K562 (cell line): ENCODE data around the gene SYNE2. TPM values are rescaled to one million over a fixed set of nuclear protein-coding genes. Genes with fewer than 3 reads are reported as not detected.

Source experiments
- ATAC-seq: fragments of 200-7000 bp; cut with Tn5 transposase; 3 replicates; pipeline ENCODE4 v1.9.1; 2020; ENCODE audit warnings: moderate library complexity
- BruUV-seq: library from RNA; stranded (reverse); fragments of 400-500 nt; replicated peaks from 2 replicates; lab custom pipeline; 2021; lab: Mats Ljungman, UMichigan
- CTCF ChIA-PET: fragments of 300-600 bp; formaldehyde crosslinking; extraction: SDS; loops from one replicate; lab custom pipeline; 2021; ENCODE audit warnings: low intra/inter-chr PET ratio; lab: Yijun Ruan, JAX
- POLR2A ChIA-PET: fragments of 300-600, 350-650 bp; sonication (Branson Sonifier 250); formaldehyde crosslinking; extraction: SDS; loops from one replicate; lab custom pipeline; 2021; ENCODE audit warnings: antibody characterized with exemption, inconsistent platforms; lab: Yijun Ruan, JAX
- DNase-seq, 4 experiments: peaks; one replicate each; pipeline versions ENCODE4 v3.0.0 to v3.0.0-alpha.2; 2011 to 2018; ENCODE audit warnings: low spot score in 3 of 4, mixed read lengths in 3 of 4; ENCODE audit errors: extremely low read depth in 1 of 4
- FAIRE-seq: peaks from 2 replicates; lab custom pipeline; 2011; peaks lifted over from hg19 to GRCh38; lab: Jason Lieb, UNC
- H2AFZ ChIP-seq: 2 replicates; pipeline ENCODE4 v1.6.0; 2011; ENCODE audit warnings: low read depth, low read length, control low read depth, inconsistent platforms
- H3K27ac ChIP-seq: fragments of 200-600 bp; 3 replicates; pipeline ENCODE4 v1.8.0; 2011; ENCODE audit warnings: low read depth, mild to moderate bottlenecking, control low read depth, inconsistent platforms, low read length, moderate library complexity, mixed read lengths; ENCODE audit errors: extremely low read depth
- H3K27me3 ChIP-seq, 2 experiments: fragments of 300-600 bp in 1 of 2; 2 replicates in 1 of 2; 3 replicates in 1 of 2; pipeline versions ENCODE4 v1.6.0 to v1.8.0; 2011; ENCODE audit warnings: inconsistent platforms in 2 of 2, low read length in 2 of 2, mild to moderate bottlenecking in 1 of 2, mixed read lengths in 1 of 2, moderate library complexity in 1 of 2; ENCODE audit not compliant: control insufficient read depth in 2 of 2, insufficient read depth in 2 of 2
- H3K36me3 ChIP-seq: fragments of 300-600 bp; 3 replicates; pipeline ENCODE4 v1.8.0; 2011; ENCODE audit warnings: mild to moderate bottlenecking, low read length, inconsistent platforms; ENCODE audit not compliant: control insufficient read depth, insufficient read depth
- H3K4me1 ChIP-seq, 2 experiments: fragments of 200-600 bp in 1 of 2; replicated peaks in 1 of 2; 2 replicates in 1 of 2; 3 replicates in 1 of 2; pipeline versions ENCODE4 v1.5.1 to v1.8.0; 2011; ENCODE audit warnings: inconsistent platforms in 2 of 2, low read length in 2 of 2, mild to moderate bottlenecking in 1 of 2, mixed read lengths in 1 of 2, moderate library complexity in 1 of 2; ENCODE audit not compliant: control insufficient read depth in 2 of 2, insufficient read depth in 2 of 2
- H3K4me2 ChIP-seq: 2 replicates; pipeline ENCODE4 v1.6.1; 2011; ENCODE audit warnings: low read length, control low read depth, inconsistent platforms, mixed read lengths; ENCODE audit not compliant: insufficient read depth
- H3K4me3 ChIP-seq: fragments of 200-600 bp; sonication (generic), shearing (Covaris generic); 2 replicates; pipeline ENCODE4 v1.5.1; 2016; ENCODE audit warnings: control low read depth, inconsistent platforms
- H3K79me2 ChIP-seq: fragments of 200-600 bp; 3 replicates; pipeline ENCODE4 v1.8.0; 2011; ENCODE audit warnings: low read length, inconsistent platforms; ENCODE audit not compliant: control insufficient read depth, insufficient read depth
- H3K9ac ChIP-seq, 2 experiments: 2 replicates each; pipeline versions ENCODE4 v1.6.0 to v1.6.1; 2011; ENCODE audit warnings: low read depth in 2 of 2, low read length in 2 of 2, control low read depth in 1 of 2, inconsistent platforms in 1 of 2, mild to moderate bottlenecking in 1 of 2, mixed read lengths in 1 of 2; ENCODE audit not compliant: insufficient read depth in 1 of 2
- H3K9me1 ChIP-seq: one replicate; pipeline ENCODE4 v1.6.0; 2011; ENCODE audit warnings: inconsistent platforms, mild to moderate bottlenecking, low read length, moderate library complexity; ENCODE audit not compliant: control insufficient read depth, insufficient read depth
- H3K9me3 ChIP-seq: replicated peaks from 2 replicates; pipeline ENCODE4 v1.5.1; 2011; ENCODE audit warnings: low read depth, low read length, inconsistent platforms; ENCODE audit not compliant: control insufficient read depth, insufficient read depth
- H4K20me1 ChIP-seq: replicated peaks from 2 replicates; pipeline ENCODE4 v1.6.1; 2011; ENCODE audit warnings: low read length, inconsistent platforms, mixed read lengths; ENCODE audit not compliant: control insufficient read depth, insufficient read depth
- CCAR2 ChIP-seq: fragments of 200-400 bp; formaldehyde crosslinking; IDR thresholded peaks from 2 replicates; pipeline ENCODE4 v1.6.1; 2017; ENCODE audit warnings: mild to moderate bottlenecking, low read depth, low read length
- DDX20 ChIP-seq: fragments of 450-650 bp; IDR thresholded peaks from 2 replicates; pipeline ENCODE4 v1.6.1; 2016; ENCODE audit warnings: missing genetic modification characterization, low read depth, mild to moderate bottlenecking, missing compliant biosample characterization, moderate library complexity
- E2F4 ChIP-seq: sonication (generic); formaldehyde crosslinking; IDR thresholded peaks from 2 replicates; pipeline ENCODE4 v1.8.0; 2022; ENCODE audit warnings: mild to moderate bottlenecking, low read depth, missing genetic modification reagents
- HDAC6 ChIP-seq: IDR thresholded peaks from 2 replicates; pipeline ENCODE4 v1.6.1; 2012; ENCODE audit warnings: low read depth, mild to moderate bottlenecking, control low read depth, inconsistent platforms, low read length, moderate library complexity
- HINFP ChIP-seq: fragments of 450-650 bp; conservative IDR thresholded peaks from 2 replicates; pipeline ENCODE4 v1.6.1; 2016; ENCODE audit warnings: missing genetic modification characterization, low read depth, mild to moderate bottlenecking, control low read depth, missing compliant biosample characterization
- IRF2 ChIP-seq: sonication (generic); formaldehyde crosslinking; IDR thresholded peaks from 2 replicates; pipeline ENCODE4 v1.8.1; 2022; ENCODE audit warnings: mild to moderate bottlenecking, missing genetic modification reagents
- KAT8 ChIP-seq: fragments of 450-650 bp; IDR thresholded peaks from 2 replicates; pipeline ENCODE4 v1.6.1; 2016; ENCODE audit warnings: low read depth, mild to moderate bottlenecking
- NR2C2 ChIP-seq, 2 experiments: fragments of 200-800 bp in 1 of 2; sonication (Bioruptor generic) in 1 of 2; sonication (generic) in 1 of 2; formaldehyde crosslinking in 1 of 2; IDR thresholded peaks; 2 replicates each; pipeline versions ENCODE4 v1.6.1 to v1.8.0; 2016 to 2022; ENCODE audit warnings: mild to moderate bottlenecking in 1 of 2, missing compliant biosample characterization in 1 of 2, missing genetic modification characterization in 1 of 2, missing genetic modification reagents in 1 of 2
- SMC3 ChIP-seq: conservative IDR thresholded peaks from 2 replicates; pipeline ENCODE4 v1.6.1; 2011; ENCODE audit warnings: low read depth, low read length, improper control_type of control experiment; ENCODE audit not compliant: insufficient read depth
- TAF15 ChIP-seq: fragments of 200-400 bp; formaldehyde crosslinking; IDR thresholded peaks from 2 replicates; pipeline ENCODE4 v1.6.1; 2017; ENCODE audit warnings: mild to moderate bottlenecking, low read depth, low read length, moderate library complexity
- THAP12 ChIP-seq: fragments of 250-450 bp; sonication (Bioruptor Pico); IDR thresholded peaks from 2 replicates; pipeline ENCODE4 v1.9.0; 2021; ENCODE audit warnings: mild to moderate bottlenecking, inconsistent platforms
- WGBS: fragments of 100-300 bp; shearing (Covaris generic); methylation state at CpG from one replicate; pipeline ENCODE4 v1.1.6; 2016; ENCODE audit warnings: low coverage, mixed read lengths; ENCODE audit not compliant: insufficient coverage; ENCODE audit errors: missing lambda C conversion rate; 5-methylcytosine and 5-hydroxymethylcytosine counted together
- in situ Hi-C: fragments of 300-500 bp; cut with MboI; formaldehyde crosslinking; loops from 4 replicates; pipeline ENCODE4 v1.15.0; 2018; ENCODE audit warnings: inconsistent platforms, mixed read lengths
- intact Hi-C: fragments of 100-400 bp; cut with micrococcal nuclease; formaldehyde crosslinking; loops from 2 replicates; pipeline ENCODE4 v1.14.2; 2022
- polyA plus RNA-seq, 8 experiments: library from polyadenylated mRNA; depleted of rRNA in 4 of 8; stranded (reverse) in 5 of 8; unstranded in 3 of 8; fragments of >200 nt; fragmentation: Nextera tagmentation in 2 of 8; fragmentation: Illumina TruSeq in 1 of 8; extraction: Ambion mirVana in 2 of 8; extraction: Trizol in 1 of 8; gene quantifications; 2 replicates each; pipeline versions ENCODE4 v1.2.1 to v1.2.3, GENCODE V29; 2011 to 2014; ENCODE audit warnings: inconsistent platforms in 1 of 8, missing spikeins in 1 of 8
- total RNA-seq, 7 experiments: library from RNA; depleted of rRNA in 6 of 7; stranded (reverse); fragments of >200 nt in 6 of 7; fragmentation: Illumina TruSeq in 2 of 7; extraction: Trizol in 2 of 7; gene quantifications; 2 replicates each; pipeline versions ENCODE4 v1.2.1 to v1.2.3, GENCODE V29; 2011 to 2021; ENCODE audit warnings: low replicate concordance in 1 of 7

Gene SYNE2
- total and polyA plus RNA-seq, 9 of the 15 experiments (the other 6 are each of a cell fraction or from before 2014, with no cell fraction given): 0.06 to 0.53 (median 0.11) TPM

- Histone ChIP-seq H3K9me3 (no peaks in the 10 kb centered on the region), H3K4me3 (no peak overlapping the region), H3K4me2 (no peak overlapping the region), H3K27ac (no peak overlapping the region), H3K9ac (no peak overlapping the region), H3K79me2 (no peaks in the 10 kb centered on the region), H2AFZ (no peak overlapping the region), H3K9me1 (no peaks in the 10 kb centered on the region), H3K27me3 (no peaks in the 10 kb centered on the region), H4K20me1 (no peaks in the 10 kb centered on the region), H3K4me1 (no peaks in the 10 kb centered on the region), H3K36me3 (no peaks in the 10 kb centered on the region)
- BruUV-seq: no TSS peak
- intact Hi-C loops (no loop called here), in situ Hi-C loops (no loop called here)
- TF ChIP-seq THAP12: no peak
- no peak for TF ChIP-seq KAT8
- TF ChIP-seq NR2C2 (CRISPR knock-in tag; IDR thresholded peaks at IDR 0.05): no peak
- no peak for TF ChIP-seq NR2C2 (tag; IDR thresholded peaks at IDR 0.05)
- WGBS: 0% methylated on average over 2 of the region's 2 CpGs
- FAIRE-seq (no peak), ATAC-seq (no peak), DNase-seq (no peak)
- ChIA-PET POLR2A (no interaction called here), CTCF (no interaction called here)
Measured at GRCh38 chr14:63904724-63905123, 51.9 kb downstream of the SYNE2 start.

GRCh38 chr14:63905370-63905769 lies 52.6 kb downstream of the SYNE2 start:
- POLR2A ChIA-PET: no interaction called here
- TF ChIP-seq SMC3 (no peak), TAF15 (no peak), HINFP (tag) (no peak), CCAR2 (no peak), E2F4 (CRISPR knock-in tag) (no peak), IRF2 (CRISPR knock-in tag) (no peak), HDAC6 (no peak), DDX20 (tag) (no peak)

More at GRCh38 chr14:63905370-63905769, 52.6 kb downstream of the SYNE2 start:
- CTCF ChIA-PET: no interaction called here
- BruUV-seq: no TSS peak
- Histone ChIP-seq H3K4me2 (no peak overlapping the region), H3K9me1 (no peaks in the 10 kb centered on the region), H3K4me1 (no peaks in the 10 kb centered on the region), H3K79me2 (no peaks in the 10 kb centered on the region), H3K4me3 (no peak overlapping the region), H3K36me3 (no peaks in the 10 kb centered on the region), H3K9me3 (no peaks in the 10 kb centered on the region), H2AFZ (no peak overlapping the region), H4K20me1 (no peaks in the 10 kb centered on the region), H3K27me3 (no peaks in the 10 kb centered on the region), H3K27ac (no peak overlapping the region), H3K9ac (no peak overlapping the region)
- 0% methylated on average over 2 of the region's 2 CpGs for WGBS
- DNase-seq (no peak), ATAC-seq (no peak), FAIRE-seq (no peak)
- intact Hi-C loops (no loop called here), in situ Hi-C loops (no loop called here)
